ENCODE measurements around the gene HBZ. TPM values are rescaled to one million over a fixed set of nuclear protein-coding genes. Genes with fewer than 3 reads are reported as not detected.

The HBZ gene
- total RNA-seq, 4 donors from 2014 or later: not detected

DNA sequence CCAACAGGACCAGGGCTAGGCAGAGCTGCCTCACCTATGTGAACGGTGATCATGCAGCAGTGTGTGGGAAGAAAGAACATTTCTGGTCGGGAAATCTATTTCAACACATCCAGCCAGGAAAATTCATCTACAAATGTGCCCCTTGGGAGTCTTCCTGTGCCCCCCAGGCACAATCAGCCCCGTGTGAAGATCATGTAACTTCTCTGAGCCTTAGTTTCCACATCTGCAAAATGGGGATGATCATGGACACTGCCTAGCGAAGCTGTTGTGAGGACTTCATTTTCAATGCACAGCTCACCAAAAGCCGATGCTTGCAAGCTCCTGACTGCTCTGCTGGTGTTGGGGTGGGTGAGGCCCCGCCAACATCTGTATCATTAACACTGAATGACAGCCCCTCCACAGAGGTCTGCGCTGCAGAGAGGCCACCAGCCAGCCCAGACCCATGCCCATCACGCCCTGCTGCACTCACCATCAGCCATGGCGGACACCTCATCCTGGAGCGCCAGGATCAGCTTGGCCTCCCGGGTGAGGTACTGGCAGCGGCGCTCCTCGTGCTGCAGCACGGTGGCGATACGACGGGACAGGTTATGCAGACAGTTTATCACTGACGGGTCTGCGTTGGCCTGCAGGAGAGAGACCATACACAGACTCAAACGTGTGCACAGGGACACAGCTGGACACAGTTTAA is 40.1 kb upstream of the HBZ start:
- TF ChIP-seq POLR2A (IDR thresholded peaks at IDR 0.05): no peak
- TF ChIP-seq, protein P1, sequence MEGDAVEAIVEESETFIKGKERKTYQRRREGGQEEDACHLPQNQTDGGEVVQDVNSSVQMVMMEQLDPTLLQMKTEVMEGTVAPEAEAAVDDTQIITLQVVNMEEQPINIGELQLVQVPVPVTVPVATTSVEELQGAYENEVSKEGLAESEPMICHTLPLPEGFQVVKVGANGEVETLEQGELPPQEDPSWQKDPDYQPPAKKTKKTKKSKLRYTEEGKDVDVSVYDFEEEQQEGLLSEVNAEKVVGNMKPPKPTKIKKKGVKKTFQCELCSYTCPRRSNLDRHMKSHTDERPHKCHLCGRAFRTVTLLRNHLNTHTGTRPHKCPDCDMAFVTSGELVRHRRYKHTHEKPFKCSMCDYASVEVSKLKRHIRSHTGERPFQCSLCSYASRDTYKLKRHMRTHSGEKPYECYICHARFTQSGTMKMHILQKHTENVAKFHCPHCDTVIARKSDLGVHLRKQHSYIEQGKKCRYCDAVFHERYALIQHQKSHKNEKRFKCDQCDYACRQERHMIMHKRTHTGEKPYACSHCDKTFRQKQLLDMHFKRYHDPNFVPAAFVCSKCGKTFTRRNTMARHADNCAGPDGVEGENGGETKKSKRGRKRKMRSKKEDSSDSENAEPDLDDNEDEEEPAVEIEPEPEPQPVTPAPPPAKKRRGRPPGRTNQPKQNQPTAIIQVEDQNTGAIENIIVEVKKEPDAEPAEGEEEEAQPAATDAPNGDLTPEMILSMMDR (IDR thresholded peaks at IDR 0.05): no peak
- intact Hi-C loops (cut with DNase I; ENCODE audit: low total_unique reads): no loop called here
- H3K4me3 ChIP-seq (ENCODE audit: low read depth, poor library complexity, severe bottlenecking): no peak overlapping the region
- WGBS, 2 donors: 91 to 93% methylated on average over 18 to 21 of the region's 21 CpGs
- DNase-seq (ENCODE audit: low spot score in 2 of 2): no peak

DNA sequence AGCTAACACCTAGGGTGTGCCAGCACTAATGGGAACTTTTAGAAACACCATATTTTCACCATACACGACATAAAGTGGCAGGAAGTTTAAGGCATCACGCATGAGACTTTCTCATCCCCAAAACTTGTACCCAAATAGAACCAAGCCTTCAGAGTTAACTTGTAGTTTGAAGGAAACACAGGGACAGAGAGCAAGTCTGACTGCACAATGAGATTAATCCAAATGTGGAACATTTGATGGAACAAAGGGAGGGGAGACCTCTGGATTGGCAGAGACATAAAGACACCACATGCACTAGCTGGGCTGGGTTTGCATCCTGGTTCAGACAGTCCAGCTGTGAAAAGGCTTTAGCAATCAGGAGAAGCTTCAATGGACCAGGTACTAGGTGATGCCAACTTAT is 38.1 kb upstream of the HBZ start:
- no peak overlapping the region for H3K4me3 ChIP-seq (ENCODE audit: low read depth, poor library complexity, severe bottlenecking)
- intact Hi-C loops (cut with DNase I; ENCODE audit: low total_unique reads): no loop called here
- TF ChIP-seq, protein P1 (IDR thresholded peaks at IDR 0.05): no peak
- no peak for TF ChIP-seq POLR2A (IDR thresholded peaks at IDR 0.05)
- WGBS, 2 donors: 87 to 98% methylated on average over 2 of the region's 2 CpGs
- DNase-seq (ENCODE audit: low spot score in 2 of 2): no peak

DNA sequence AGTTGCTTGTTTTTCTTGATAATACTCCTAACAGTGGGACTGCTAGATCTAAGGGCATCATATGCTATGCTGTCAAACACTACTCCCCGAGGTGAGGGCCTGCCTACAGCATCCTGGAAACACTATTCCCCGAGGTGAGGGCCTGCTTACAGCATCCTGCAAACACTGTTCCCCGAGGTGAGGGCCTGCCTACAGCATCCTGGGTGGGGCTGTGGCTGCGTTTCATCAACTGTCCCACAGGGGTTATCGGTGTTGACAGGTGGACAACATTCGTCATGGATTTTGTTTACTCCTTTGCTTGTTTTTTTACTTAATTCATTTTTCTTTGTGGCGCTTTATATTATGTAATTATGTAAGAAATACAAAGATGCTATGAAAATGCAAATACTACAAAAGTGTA is 36.4 kb upstream of the HBZ start:
- DNase-seq (ENCODE audit: low spot score in 2 of 2): no peak
- H3K4me3 ChIP-seq (ENCODE audit: low read depth, poor library complexity, severe bottlenecking): no peak overlapping the region
- no peak for TF ChIP-seq POLR2A (IDR thresholded peaks at IDR 0.05)
- TF ChIP-seq, protein P1 (IDR thresholded peaks at IDR 0.05): no peak
- 81 to 86% methylated on average over 7 of the region's 7 CpGs for WGBS, 2 donors
- intact Hi-C loops (cut with DNase I; ENCODE audit: low total_unique reads): no loop called here

DNA sequence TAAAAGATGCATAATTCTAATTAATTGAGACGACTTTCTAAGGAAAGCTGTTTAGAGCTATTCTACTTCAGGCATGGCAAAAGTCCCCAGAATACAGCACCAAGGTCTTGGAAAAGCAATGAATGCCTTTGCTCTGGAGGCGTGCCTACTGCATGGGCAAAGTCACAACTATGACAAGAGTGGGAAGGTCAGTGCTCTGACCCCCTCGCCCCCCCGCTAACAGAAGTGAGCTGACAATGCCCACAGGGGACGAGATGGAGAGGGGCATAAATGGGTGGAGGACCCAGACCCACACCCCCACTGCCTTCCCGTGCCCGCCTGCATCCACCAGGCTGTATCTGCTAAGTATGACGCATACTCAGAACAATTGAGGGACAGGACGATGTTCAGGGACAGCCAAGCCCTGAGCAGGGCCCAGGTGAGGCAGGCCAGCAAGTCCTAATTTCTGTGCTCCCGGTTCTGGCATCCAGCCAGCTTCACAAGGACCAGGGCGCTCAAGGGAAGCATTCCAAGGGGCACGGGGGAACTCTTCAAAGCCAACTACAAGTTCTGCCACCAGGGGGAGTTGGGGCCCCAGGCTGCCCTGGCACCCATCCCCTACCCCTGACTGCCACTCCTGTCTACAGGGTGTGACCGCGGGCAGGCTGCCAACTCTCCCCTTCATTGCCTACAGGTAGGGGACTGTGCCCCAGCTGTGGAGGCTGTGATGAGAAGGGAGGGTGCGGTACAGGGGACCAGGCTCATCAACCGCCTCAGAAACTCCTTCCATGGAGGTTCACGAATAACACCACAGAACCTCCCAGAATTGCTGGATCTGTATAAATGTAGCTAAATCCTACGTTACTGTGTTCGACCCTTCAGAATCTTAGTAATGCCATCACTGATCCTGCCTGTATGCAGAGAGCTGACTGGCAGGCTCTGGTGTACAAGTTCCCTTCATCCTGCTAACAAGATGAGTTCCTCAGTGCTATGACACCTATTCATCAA is 34.8 kb upstream of the HBZ start:
- no peak overlapping the region for H3K4me3 ChIP-seq (ENCODE audit: low read depth, poor library complexity, severe bottlenecking)
- WGBS, 2 donors: 60 to 68% methylated on average over 18 to 19 of the region's 19 CpGs
- intact Hi-C loops (cut with DNase I; ENCODE audit: low total_unique reads): no loop called here
- DNase-seq (ENCODE audit: low spot score in 2 of 2): no peak
- TF ChIP-seq, protein P1 (IDR thresholded peaks at IDR 0.05): no peak
- TF ChIP-seq POLR2A (IDR thresholded peaks at IDR 0.05): no peak

DNA sequence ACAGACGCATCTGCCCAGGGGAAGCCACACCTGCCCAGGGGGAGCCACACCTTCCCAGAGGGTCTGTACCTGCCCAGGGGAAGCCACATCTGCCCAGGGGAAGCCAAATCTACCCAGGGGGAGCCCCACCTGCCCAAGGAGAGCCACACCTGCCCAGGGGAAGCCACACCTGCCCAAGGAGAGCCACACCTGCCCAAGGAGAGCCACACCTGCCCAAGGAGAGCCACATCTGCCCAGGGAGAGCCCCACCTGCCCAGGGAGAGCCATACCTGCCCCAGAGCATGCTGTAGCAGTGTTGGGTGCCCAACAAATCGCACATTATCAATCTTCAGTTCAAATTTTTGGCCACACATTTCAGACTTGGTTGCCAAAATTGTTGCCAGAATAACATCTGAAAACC is 33.6 kb upstream of the HBZ start:
- TF ChIP-seq POLR2A (IDR thresholded peaks at IDR 0.05): no peak
- TF ChIP-seq, protein P1 (IDR thresholded peaks at IDR 0.05): no peak
- H3K4me3 ChIP-seq (ENCODE audit: low read depth, poor library complexity, severe bottlenecking): no peak overlapping the region
- 56 to 60% methylated on average over 2 of the region's 2 CpGs for WGBS, 2 donors
- DNase-seq (ENCODE audit: low spot score in 2 of 2): no peak
- intact Hi-C loops (cut with DNase I; ENCODE audit: low total_unique reads): no loop called here
